H9 (cell line): ENCODE data around the gene ATF4. TPM values are rescaled to one million over a fixed set of nuclear protein-coding genes. Genes with fewer than 3 reads are reported as not detected.

Experiments used
- DNase-seq: peaks from one replicate; pipeline ENCODE4 v3.0.0-alpha.2; 2017
- H2AFZ ChIP-seq: one replicate; pipeline ENCODE4 v1.6.1; 2013; ENCODE audit warnings: mild to moderate bottlenecking, low read length, control low read depth, moderate library complexity
- H2AK5ac ChIP-seq: 2 replicates; pipeline ENCODE4 v1.6.1; 2013; ENCODE audit warnings: low read length, control low read depth, mixed read lengths; ENCODE audit not compliant: insufficient read length
- H2BK120ac ChIP-seq: one replicate; pipeline ENCODE4 v1.6.1; 2013; ENCODE audit warnings: low read depth, mild to moderate bottlenecking, low read length, control low read depth, inconsistent platforms; ENCODE audit not compliant: poor library complexity, severe bottlenecking
- H2BK12ac ChIP-seq: 2 replicates; pipeline ENCODE4 v1.6.1; 2013; ENCODE audit warnings: low read length, control low read depth, mixed read lengths, low read depth; ENCODE audit not compliant: insufficient read length
- H2BK15ac ChIP-seq: 2 replicates; pipeline ENCODE4 v1.6.1; 2013; ENCODE audit warnings: low read depth, low read length, control low read depth
- H2BK20ac ChIP-seq: one replicate; pipeline ENCODE4 v1.6.1; 2013; ENCODE audit warnings: low read depth, mild to moderate bottlenecking, low read length, control low read depth, inconsistent platforms; ENCODE audit not compliant: poor library complexity, severe bottlenecking
- H2BK5ac ChIP-seq: 2 replicates; pipeline ENCODE4 v1.6.1; 2013; ENCODE audit warnings: low read length, control low read depth, mixed read lengths; ENCODE audit not compliant: insufficient read length
- H3K14ac ChIP-seq: 2 replicates; pipeline ENCODE4 v1.6.1; 2013; ENCODE audit warnings: low read length, control low read depth; ENCODE audit not compliant: insufficient read depth
- H3K18ac ChIP-seq: 2 replicates; pipeline ENCODE4 v1.6.1; 2013; ENCODE audit warnings: low read depth, mild to moderate bottlenecking, mixed read lengths, low read length, control low read depth; ENCODE audit not compliant: insufficient read length
- H3K23ac ChIP-seq: 2 replicates; pipeline ENCODE4 v1.6.1; 2013; ENCODE audit warnings: low read length, control low read depth, mixed read lengths, low read depth; ENCODE audit not compliant: insufficient read length
- H3K23me2 ChIP-seq: 2 replicates; pipeline ENCODE4 v1.6.1; 2013; ENCODE audit warnings: low read depth, mild to moderate bottlenecking, mixed read lengths, low read length, control low read depth; ENCODE audit not compliant: insufficient read length, poor library complexity, severe bottlenecking
- H3K27ac ChIP-seq: 2 replicates; pipeline ENCODE4 v1.5.1; 2013; ENCODE audit warnings: low read length, control low read depth, mixed read lengths, low read depth; ENCODE audit not compliant: insufficient read length
- H3K27me3 ChIP-seq: 2 replicates; pipeline ENCODE4 v1.6.1; 2013; ENCODE audit warnings: low read length, control low read depth, inconsistent platforms; ENCODE audit not compliant: insufficient read depth
- H3K4ac ChIP-seq: 2 replicates; pipeline ENCODE4 v1.6.1; 2013; ENCODE audit warnings: low read depth, mild to moderate bottlenecking, control low read depth, inconsistent platforms, low read length, moderate library complexity
- H3K4me1 ChIP-seq: 2 replicates; pipeline ENCODE4 v1.6.1; 2013; ENCODE audit warnings: low read length, control low read depth, inconsistent platforms; ENCODE audit not compliant: insufficient read depth
- H3K4me2 ChIP-seq: 2 replicates; pipeline ENCODE4 v1.6.1; 2013; ENCODE audit warnings: low read length, control low read depth, mixed read lengths; ENCODE audit not compliant: insufficient read length, insufficient read depth
- H3K56ac ChIP-seq: 2 replicates; pipeline ENCODE4 v1.6.1; 2013; ENCODE audit warnings: low read depth, mild to moderate bottlenecking, mixed read lengths, low read length, control low read depth; ENCODE audit not compliant: insufficient read length
- H3K79me1 ChIP-seq: 2 replicates; pipeline ENCODE4 v1.6.1; 2013; ENCODE audit warnings: low read depth, mild to moderate bottlenecking, moderate library complexity, low read length, control low read depth, inconsistent platforms; ENCODE audit not compliant: insufficient read depth, poor library complexity, severe bottlenecking
- H3K79me2 ChIP-seq: 2 replicates; pipeline ENCODE4 v1.6.1; 2013; ENCODE audit warnings: low read length, control low read depth, inconsistent platforms; ENCODE audit not compliant: insufficient read depth
- H3K9ac ChIP-seq: 2 replicates; pipeline ENCODE4 v1.6.1; 2013; ENCODE audit warnings: low read length, control low read depth, mixed read lengths; ENCODE audit not compliant: insufficient read length; ENCODE audit errors: extremely low read depth
- H3K9me3 ChIP-seq: one replicate; pipeline ENCODE4 v1.6.1; 2013; ENCODE audit warnings: low read depth, low read length, inconsistent platforms; ENCODE audit not compliant: control insufficient read depth
- H3T11ph ChIP-seq: one replicate; pipeline ENCODE4 v1.6.1; 2013; ENCODE audit warnings: mild to moderate bottlenecking, low read length, control low read depth, inconsistent platforms
- H4K20me1 ChIP-seq: one replicate; pipeline ENCODE4 v1.6.1; 2013; ENCODE audit not compliant: control insufficient read depth, insufficient read length, insufficient read depth
- H4K5ac ChIP-seq: 2 replicates; pipeline ENCODE4 v1.6.1; 2013; ENCODE audit warnings: low read depth, mild to moderate bottlenecking, mixed read lengths, low read length, control low read depth; ENCODE audit not compliant: insufficient read length
- H4K8ac ChIP-seq: replicated peaks from 2 replicates; pipeline ENCODE4 v1.6.1; 2013; ENCODE audit warnings: low read length, control low read depth, mixed read lengths, low read depth; ENCODE audit not compliant: insufficient read length
- H4K91ac ChIP-seq: 2 replicates; pipeline ENCODE4 v1.6.1; 2013; ENCODE audit warnings: low read depth, mild to moderate bottlenecking, moderate library complexity, mixed read lengths, low read length, control low read depth; ENCODE audit not compliant: insufficient read length
- H3K27ac Mint-ChIP-seq, 3 experiments: 2 replicates in 2 of 3; 3 replicates in 1 of 3; pipeline ENCODE4 v1.8.0; 2020 to 2021; ENCODE audit warnings: mixed read lengths in 3 of 3, mild to moderate bottlenecking in 1 of 3, moderate library complexity in 1 of 3
- H3K27me3 Mint-ChIP-seq: 2 replicates; pipeline ENCODE4 v1.8.0; 2021; ENCODE audit warnings: low read depth, mild to moderate bottlenecking, moderate library complexity, mixed read lengths
- H3K36me3 Mint-ChIP-seq, 3 experiments: 2 replicates in 2 of 3; 3 replicates in 1 of 3; pipeline ENCODE4 v1.8.0; 2020 to 2021; ENCODE audit warnings: low read depth in 3 of 3, mixed read lengths in 3 of 3; ENCODE audit not compliant: insufficient read depth in 1 of 3
- H3K4me1 Mint-ChIP-seq, 2 experiments: 2 replicates each; pipeline ENCODE4 v1.8.0; 2020; ENCODE audit warnings: mixed read lengths in 2 of 2
- H3K4me3 Mint-ChIP-seq, 2 experiments: 2 replicates in 1 of 2; 3 replicates in 1 of 2; pipeline ENCODE4 v1.8.0; 2020 to 2021; ENCODE audit warnings: mild to moderate bottlenecking in 2 of 2, mixed read lengths in 2 of 2, moderate library complexity in 1 of 2
- H3K9me3 Mint-ChIP-seq, 2 experiments: 2 replicates in 1 of 2; 3 replicates in 1 of 2; pipeline ENCODE4 v1.8.0; 2020; ENCODE audit warnings: mild to moderate bottlenecking in 2 of 2, mixed read lengths in 2 of 2, moderate library complexity in 1 of 2
- CTCF ChIP-seq: fragments of 200-600 bp; sonication (generic); conservative IDR thresholded peaks from 3 replicates; pipeline ENCODE4 v1.8.0; 2021; ENCODE audit warnings: antibody characterized with exemption, mild to moderate bottlenecking
- WGBS: extraction: QIAGEN DNeasy Blood & Tissue Kit; methylation state at CpG from one replicate; pipeline ENCODE4 v1.1.7; 2013; ENCODE audit warnings: missing lambda C conversion rate, low lambda C conversion rate, mixed read lengths; ENCODE audit not compliant: insufficient read length; ENCODE audit errors: extremely low coverage; 5-methylcytosine and 5-hydroxymethylcytosine counted together
- total RNA-seq: library from RNA; stranded (reverse); gene quantifications from 2 replicates; pipeline ENCODE4 v1.2.1, GENCODE V29; 2021

ATF4 gene
- total RNA-seq, 1 experiment from 2014 or later = 455 TPM

- Histone ChIP-seq H3T11ph (no peak overlapping the region), H2BK20ac (no peak overlapping the region), H2BK12ac (no peak overlapping the region), H3K4me1 (no peaks in the 10 kb centered on the region), H4K8ac (no peak overlapping the region), H2AFZ (no peak overlapping the region), H4K91ac (no peak overlapping the region), H3K23me2 (no peaks in the 10 kb centered on the region), H4K5ac (no peak overlapping the region), H3K18ac (no peak overlapping the region), H3K14ac (no peak overlapping the region), H4K20me1 (no peaks in the 10 kb centered on the region), H2AK5ac (no peak overlapping the region), H2BK120ac (no peak overlapping the region), H3K79me1 (no peaks in the 10 kb centered on the region), H3K4ac (no peak overlapping the region), H3K23ac (no peak overlapping the region), H3K9me3 (no peaks in the 10 kb centered on the region), H3K56ac (no peak overlapping the region), H3K9ac (no peak overlapping the region), H2BK15ac (no peak overlapping the region), H3K27ac (no peak overlapping the region), H2BK5ac (no peak overlapping the region), H3K27me3 (no peaks in the 10 kb centered on the region), H3K79me2 (no peaks in the 10 kb centered on the region), H3K4me2 (no peak overlapping the region)
- Mint-ChIP-seq H3K36me3 (peaks cover 0 to 5% (median 0%) of the 10 kb centered on the region in 3 experiments; a peak in 1 of 7 replicates), H3K9me3 (peaks cover 7 to 8% of the 10 kb centered on the region in 2 experiments), H3K4me3 (no peak overlapping the region), H3K27me3 (peaks cover 16% of the 10 kb centered on the region), H3K4me1 (peaks cover 0 to 3% of the 10 kb centered on the region in 2 experiments; a peak in 2 of 4 replicates), H3K27ac (no peak overlapping the region)
- no peak for DNase-seq
- no CpG with 5 or more reads among the region's 19 CpGs for WGBS
- no peak for TF ChIP-seq CTCF
These were observed 48.1 kb downstream of the ATF4 start for GRCh38 chr22:39568278-39568981.
